Amniotic epithelial cell (primary cell): Measurements from ENCODE around the gene PPP2R2D.
"Not testable (repeated sequence)": the region's sequence is repeated elsewhere in the genome, so short reads cannot be mapped to it uniquely, and the experiment has no call there.

ENCODE experiments used
- DNase-seq: peaks from one replicate; pipeline ENCODE4 v3.0.0-alpha.2; 2010; ENCODE audit warnings: low read depth

Gene PPP2R2D

GRCh38 chr10:131949041-131949862 lies 48.4 kb downstream of the PPP2R2D start:
- no peak for DNase-seq

DNA sequence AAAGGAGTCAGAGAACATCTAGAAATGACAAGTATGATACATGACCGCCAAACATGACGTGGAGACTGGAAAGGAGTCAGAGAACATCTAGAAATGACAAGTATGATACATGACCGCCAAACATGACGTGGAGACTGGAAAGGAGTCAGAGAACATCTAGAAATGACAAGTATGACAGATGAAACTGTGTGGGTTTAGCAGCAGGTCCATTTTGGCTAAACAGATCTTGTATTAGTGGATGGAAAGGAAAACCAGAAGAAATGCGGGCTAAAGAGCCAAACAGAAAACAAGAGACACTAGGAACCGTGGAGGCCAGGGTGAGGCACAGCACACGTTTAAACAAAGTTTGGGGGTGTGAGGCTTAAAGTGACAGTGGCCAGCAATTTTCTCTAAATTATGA lies 49.1 kb downstream of the PPP2R2D start:
- DNase-seq: not testable (repeated sequence)

GRCh38 chr10:131954356-131954965 lies 53.7 kb downstream of the PPP2R2D start:
- DNase-seq: no peak

- no peak for DNase-seq
Observed at GRCh38 chr10:131955591-131956340, 55.0 kb downstream of the PPP2R2D start.

DNA sequence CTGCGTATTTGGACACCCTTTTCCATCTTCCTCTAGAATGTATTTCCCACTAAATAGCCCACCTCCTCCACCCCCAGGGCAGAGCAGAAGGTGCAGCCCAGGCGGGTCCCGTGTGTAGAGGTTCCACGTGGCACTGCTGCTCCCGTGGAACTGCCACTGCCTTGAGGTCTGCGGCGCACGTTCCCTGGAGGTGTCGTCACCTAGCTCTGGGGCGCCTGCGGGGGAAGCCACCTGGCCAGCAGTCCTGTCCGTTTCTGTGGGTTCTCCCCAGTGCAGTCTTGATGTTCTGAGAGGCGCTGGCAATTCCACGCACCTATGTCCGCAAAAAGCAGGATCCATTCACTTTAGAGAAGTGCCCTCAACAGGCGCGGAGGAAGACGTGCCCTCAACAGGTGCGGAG lies 59.0 kb downstream of the PPP2R2D start:
- no peak for DNase-seq

DNA sequence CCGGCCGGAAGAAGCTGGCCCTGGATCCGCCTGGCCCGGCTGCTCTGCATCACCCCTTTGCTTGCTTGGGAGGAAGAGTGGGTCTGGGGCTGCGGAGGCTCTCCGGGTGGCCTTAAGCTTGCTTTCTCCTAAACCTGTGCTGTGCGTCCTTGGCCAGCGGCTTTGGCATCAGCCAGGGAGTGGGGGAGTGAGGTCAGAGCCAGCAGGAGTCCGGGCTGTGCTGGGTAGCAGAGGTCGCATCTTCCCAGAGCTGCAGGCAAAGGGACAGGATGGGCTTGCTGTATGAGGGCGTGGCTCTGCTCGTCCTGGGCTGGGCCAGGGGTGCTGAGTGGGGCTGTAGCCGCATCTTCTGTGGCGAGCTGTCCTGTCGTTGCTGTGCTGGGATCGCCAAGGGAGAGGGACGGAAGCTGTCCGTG lies 59.8 kb downstream of the PPP2R2D start:
- DNase-seq: no peak

DNA sequence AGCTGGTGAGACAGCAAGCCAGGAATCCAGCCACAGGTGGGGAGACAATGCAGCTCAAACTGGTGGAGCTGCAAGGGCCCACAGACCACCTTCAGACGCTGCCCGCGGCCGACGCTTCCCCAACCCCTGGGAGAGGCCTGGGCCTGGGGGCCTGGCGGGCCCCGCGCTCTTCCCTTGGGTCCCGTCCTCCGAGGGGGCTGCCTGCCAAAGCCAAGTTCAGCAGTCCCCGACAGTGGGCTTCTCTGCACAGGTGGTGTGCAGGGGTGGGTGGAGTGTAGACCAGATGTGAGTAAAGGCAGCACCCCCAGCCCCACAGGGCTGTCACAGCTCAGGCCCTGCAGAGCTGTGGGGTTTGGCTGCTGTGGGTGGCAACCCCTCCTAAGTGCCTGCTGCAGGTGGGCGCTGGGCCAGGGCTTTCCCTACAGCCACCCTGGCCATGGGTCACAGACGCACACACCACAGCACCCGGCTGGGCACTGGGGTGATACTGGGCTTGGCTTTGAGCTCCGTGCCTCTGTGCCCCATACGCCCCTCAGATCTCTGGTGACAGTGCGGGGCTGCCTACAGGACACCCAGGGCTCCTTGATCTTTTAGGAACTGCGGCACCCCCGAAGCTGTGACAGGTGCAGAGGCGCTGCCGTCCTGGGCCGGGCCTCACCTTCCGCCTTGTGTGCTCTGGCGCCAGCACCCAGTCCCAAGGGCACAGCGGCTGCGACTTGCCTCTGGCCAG lies 60.4 kb downstream of the PPP2R2D start:
- DNase-seq: no peak

GRCh38 chr10:131961777-131962662 lies 61.2 kb downstream of the PPP2R2D start:
- no peak for DNase-seq

DNA sequence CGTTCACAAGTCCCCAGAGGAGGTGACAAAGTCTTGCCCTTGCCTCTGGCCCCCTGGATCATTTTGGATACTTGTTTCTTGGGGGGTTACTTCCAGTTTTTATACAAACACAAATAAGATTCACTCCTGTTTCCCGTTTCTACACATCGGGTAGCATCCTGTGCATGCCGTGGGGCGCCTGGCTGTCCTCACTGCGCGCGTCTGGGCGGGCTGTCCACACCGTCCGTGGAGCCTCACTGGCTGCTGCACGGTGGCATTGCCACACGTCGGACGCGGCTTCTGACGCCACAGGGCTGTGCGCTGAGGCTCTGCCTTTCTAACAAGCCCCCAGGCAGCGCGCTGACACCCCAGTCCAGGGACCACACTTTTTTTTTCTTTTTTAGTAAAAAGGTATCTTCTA lies 62.5 kb downstream of the PPP2R2D start:
- no peak for DNase-seq

DNA sequence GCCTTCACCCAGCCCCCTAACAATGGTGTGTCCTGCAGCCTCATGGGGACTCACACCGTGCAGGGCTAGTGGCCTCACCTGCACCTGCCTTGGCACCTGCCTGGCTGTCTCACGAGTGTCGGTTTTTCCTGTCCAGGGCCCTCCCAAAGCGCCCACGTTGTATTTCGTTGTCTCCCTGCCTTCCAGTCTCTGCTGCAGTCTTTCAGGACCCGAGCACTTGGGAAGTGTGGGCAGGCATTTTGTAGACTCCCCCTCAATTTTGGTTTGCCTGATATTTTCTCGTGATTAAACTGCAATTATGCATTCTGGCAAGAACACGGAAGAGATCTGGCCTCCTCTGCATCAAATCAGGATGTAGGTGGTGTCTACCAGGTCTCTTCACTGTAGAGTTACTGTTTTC lies 63.0 kb downstream of the PPP2R2D start:
- DNase-seq: no peak

GRCh38 chr10:131964298-131964697 lies 63.5 kb downstream of the PPP2R2D start:
- DNase-seq: no peak

DNA sequence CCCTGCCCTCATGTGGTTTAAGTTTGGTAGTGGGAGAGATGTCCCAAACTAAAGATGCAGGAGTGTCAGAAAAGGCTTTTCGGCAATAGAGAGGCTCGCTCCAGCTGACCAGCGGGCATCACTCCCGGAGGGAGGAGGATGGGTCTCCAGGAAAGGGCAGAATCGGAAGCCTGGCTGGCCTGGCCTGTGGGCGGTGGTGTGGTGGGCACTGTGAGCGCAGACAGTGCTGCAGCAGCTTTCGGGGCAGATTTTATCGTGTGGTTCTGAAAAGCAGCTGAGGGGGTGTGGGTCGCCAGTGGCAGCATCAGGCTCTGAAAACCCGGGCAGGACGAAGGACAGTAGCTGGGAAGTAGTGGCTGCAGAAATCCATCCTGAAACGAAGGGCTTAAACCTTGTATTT lies 68.1 kb downstream of the PPP2R2D start:
- no peak for DNase-seq

DNA sequence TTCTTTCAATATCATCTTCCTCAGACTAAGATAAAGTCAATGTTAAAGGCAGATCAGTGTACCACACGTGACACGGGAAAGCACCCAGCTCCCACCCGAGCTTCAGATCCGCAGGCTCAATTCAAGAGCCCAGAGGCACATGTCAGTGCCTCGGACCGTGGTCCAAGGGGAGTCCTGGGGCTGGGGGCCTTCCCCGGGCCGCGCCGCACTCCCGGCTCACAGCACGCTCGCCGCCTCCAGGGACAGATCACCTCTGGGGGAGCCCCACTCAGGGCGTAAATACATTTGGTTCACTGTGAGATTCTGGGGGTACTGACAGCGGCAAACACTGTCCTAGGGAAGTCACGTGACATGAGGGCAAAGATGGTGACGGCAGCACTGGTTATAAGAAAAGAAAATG lies 70.1 kb downstream of the PPP2R2D start:
- no peak for DNase-seq

- DNase-seq: no peak
Observed at GRCh38 chr10:131971591-131971990, 70.8 kb downstream of the PPP2R2D start.

DNA sequence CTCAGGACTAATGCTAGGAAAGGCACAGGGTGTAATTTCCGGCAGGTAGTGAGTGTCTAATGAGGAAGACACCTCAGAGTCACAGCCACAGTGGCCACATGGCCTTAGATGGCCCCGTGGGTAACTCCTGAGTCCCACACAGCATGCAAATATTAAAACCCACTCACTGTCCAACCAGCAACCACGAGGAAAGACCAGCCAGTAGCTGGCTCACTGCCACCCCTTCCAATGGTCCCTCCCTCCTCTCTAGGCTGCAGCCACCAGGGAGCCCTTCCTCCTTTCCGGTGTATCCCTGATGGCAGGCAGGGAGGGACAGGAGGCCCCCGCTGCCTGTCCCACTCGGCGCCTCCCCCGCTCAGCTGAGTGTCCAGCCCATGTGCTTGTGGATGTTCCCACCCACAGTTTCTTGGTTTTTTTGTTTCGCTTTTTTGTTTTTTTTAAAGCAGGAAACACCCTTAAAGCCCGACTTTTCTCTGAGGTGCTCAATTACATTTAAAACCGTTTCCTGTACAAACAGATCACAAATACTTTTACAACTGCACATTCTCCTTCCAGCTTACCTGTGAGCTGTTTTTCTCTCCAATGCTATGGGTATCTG lies 71.8 kb downstream of the PPP2R2D start:
- no peak for DNase-seq

DNA sequence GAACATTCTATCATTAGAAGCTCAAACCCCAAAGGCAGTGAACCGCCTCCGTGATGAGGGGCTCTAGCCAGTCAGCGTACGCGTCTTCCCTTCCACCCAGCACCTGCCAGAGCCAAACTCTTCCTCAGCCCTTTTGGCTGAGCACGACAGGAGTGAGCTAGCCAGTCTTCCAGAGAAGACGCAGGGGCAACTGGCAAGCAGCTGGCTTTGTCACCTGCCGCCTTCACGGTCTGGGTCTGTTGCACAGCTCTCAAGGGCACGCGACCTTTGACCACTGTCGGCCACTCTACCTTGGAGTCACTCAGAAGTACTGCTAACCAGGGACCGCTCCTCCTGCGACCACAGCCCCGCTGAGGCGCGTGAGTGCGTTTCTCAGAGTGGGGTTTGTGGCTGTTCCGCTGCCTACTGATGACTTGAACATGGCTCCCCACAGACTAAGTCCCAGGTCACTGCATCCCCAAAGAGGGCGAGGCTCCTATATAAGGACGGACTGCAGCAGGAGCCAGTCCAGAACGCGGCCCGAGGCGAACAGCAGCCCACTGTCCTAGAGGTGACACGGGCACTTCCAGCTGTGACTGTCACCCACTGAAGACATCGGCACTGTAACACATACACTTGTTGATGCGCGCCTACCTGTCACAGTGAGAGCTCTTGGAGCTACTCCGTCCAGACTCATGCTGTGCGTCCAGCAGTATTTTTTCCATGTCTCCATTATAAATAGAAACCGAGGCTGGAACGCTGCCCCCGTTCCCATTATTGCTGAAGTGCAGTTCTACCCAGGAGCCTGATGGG lies 72.5 kb downstream of the PPP2R2D start:
- no peak for DNase-seq

DNA sequence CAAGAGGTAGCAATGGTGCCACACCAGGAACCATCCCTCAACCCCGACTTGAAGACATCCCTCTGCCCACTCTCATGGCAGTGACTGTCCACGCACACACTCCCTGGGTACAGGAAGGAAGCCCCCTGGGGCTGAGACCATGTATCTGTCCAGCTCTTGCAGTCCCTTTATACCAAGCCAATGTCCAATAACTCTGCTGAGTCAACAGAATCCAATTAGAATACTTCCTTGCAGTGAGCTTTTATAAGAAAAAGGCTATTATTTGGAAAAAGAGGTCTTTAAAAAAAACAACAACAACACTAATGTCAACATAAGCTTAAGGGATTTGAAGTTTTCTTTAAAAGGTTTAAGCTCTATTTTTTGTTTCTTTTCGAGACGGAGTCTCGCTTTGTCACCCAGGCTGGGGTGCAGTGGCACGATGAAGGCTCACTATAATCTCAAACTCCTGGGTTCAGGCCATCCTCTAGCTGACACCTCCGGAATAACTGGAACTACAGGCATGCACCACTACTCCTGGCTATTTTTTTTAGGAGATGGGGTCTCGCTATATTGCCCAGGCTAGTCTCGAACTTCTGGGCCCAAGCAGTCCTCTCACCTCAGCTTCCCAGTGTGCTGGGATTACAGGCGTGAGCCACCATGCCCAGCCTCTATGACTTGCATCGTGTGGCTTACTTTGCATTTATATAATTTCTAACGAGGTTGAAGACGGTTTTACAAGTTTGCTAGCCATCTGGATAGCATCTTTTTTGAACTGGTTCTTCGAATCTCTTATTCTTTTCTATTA lies 73.4 kb downstream of the PPP2R2D start:
- no peak for DNase-seq

- DNase-seq: no peak
Observed at GRCh38 chr10:131975003-131975402, 74.2 kb downstream of the PPP2R2D start.

- no peak for DNase-seq
Observed at GRCh38 chr10:131975796-131976195, 75.0 kb downstream of the PPP2R2D start.
